Osteocyte (in vitro differentiated cells): ENCODE results near the gene ZSCAN25. TPM values are rescaled to one million over a fixed set of nuclear protein-coding genes. Genes with fewer than 3 reads are reported as not detected.

Experiments used
- DNase-seq: peaks from one replicate; pipeline ENCODE4 v3.0.0; 2021; ENCODE audit warnings: mixed read lengths; ENCODE audit not compliant: unreplicated experiment; ENCODE audit errors: extremely low spot score
- H3K27ac Mint-ChIP-seq: one replicate; pipeline ENCODE4 v1.8.0; 2021; ENCODE audit warnings: mild to moderate bottlenecking, mixed read lengths; ENCODE audit not compliant: unreplicated experiment
- H3K27me3 Mint-ChIP-seq: one replicate; pipeline ENCODE4 v1.8.0; 2021; ENCODE audit warnings: mixed read lengths; ENCODE audit not compliant: unreplicated experiment
- H3K36me3 Mint-ChIP-seq: one replicate; pipeline ENCODE4 v1.8.0; 2021; ENCODE audit warnings: mixed read lengths; ENCODE audit not compliant: unreplicated experiment
- H3K4me1 Mint-ChIP-seq: one replicate; pipeline ENCODE4 v1.8.0; 2021; ENCODE audit warnings: mixed read lengths; ENCODE audit not compliant: unreplicated experiment
- H3K4me3 Mint-ChIP-seq: one replicate; pipeline ENCODE4 v1.8.0; 2021; ENCODE audit warnings: mild to moderate bottlenecking, moderate library complexity, mixed read lengths; ENCODE audit not compliant: unreplicated experiment
- H3K9me3 Mint-ChIP-seq: one replicate; pipeline ENCODE4 v1.8.0; 2021; ENCODE audit warnings: mixed read lengths; ENCODE audit not compliant: unreplicated experiment
- total RNA-seq: library from RNA; stranded (reverse); gene quantifications from 2 replicates; pipeline ENCODE4 v1.2.1, GENCODE V29; 2021
- TF ChIP-seq, protein P1 (sequence below): fragments of 200-600 bp; sonication (generic); IDR thresholded peaks from 2 replicates; pipeline ENCODE4 v1.5.0; 2021; ENCODE audit warnings: antibody characterized with exemption, mild to moderate bottlenecking, moderate library complexity

Gene ZSCAN25
- total RNA-seq, 1 donor from 2014 or later = 20.7 TPM

GRCh38 chr7:99618726-99619125, 2.0 kb downstream of the ZSCAN25 start:
- TF ChIP-seq, protein P1, sequence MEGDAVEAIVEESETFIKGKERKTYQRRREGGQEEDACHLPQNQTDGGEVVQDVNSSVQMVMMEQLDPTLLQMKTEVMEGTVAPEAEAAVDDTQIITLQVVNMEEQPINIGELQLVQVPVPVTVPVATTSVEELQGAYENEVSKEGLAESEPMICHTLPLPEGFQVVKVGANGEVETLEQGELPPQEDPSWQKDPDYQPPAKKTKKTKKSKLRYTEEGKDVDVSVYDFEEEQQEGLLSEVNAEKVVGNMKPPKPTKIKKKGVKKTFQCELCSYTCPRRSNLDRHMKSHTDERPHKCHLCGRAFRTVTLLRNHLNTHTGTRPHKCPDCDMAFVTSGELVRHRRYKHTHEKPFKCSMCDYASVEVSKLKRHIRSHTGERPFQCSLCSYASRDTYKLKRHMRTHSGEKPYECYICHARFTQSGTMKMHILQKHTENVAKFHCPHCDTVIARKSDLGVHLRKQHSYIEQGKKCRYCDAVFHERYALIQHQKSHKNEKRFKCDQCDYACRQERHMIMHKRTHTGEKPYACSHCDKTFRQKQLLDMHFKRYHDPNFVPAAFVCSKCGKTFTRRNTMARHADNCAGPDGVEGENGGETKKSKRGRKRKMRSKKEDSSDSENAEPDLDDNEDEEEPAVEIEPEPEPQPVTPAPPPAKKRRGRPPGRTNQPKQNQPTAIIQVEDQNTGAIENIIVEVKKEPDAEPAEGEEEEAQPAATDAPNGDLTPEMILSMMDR = no peak
- Mint-ChIP-seq H3K27me3 (no peaks in the 10 kb centered on the region), H3K36me3 (peaks cover 34% of the 10 kb centered on the region), H3K4me3 (peak overlapping the region; percentile 92), H3K4me1 (peaks cover 25% of the 10 kb centered on the region), H3K9me3 (no peaks in the 10 kb centered on the region), H3K27ac (no peak overlapping the region)
- no peak for DNase-seq

GRCh38 chr7:99619571-99620130, 2.9 kb downstream of the ZSCAN25 start:
- no peak overlapping the region for H3K27ac Mint-ChIP-seq
- peak; percentile 84 for DNase-seq
- TF ChIP-seq, protein P1 = no peak
- no peaks in the 10 kb centered on the region for H3K27me3 Mint-ChIP-seq
- no peaks in the 10 kb centered on the region for H3K9me3 Mint-ChIP-seq
- no peak overlapping the region for H3K4me3 Mint-ChIP-seq
- peaks cover 25% of the 10 kb centered on the region for H3K4me1 Mint-ChIP-seq
- peaks cover 42% of the 10 kb centered on the region for H3K36me3 Mint-ChIP-seq

DNA sequence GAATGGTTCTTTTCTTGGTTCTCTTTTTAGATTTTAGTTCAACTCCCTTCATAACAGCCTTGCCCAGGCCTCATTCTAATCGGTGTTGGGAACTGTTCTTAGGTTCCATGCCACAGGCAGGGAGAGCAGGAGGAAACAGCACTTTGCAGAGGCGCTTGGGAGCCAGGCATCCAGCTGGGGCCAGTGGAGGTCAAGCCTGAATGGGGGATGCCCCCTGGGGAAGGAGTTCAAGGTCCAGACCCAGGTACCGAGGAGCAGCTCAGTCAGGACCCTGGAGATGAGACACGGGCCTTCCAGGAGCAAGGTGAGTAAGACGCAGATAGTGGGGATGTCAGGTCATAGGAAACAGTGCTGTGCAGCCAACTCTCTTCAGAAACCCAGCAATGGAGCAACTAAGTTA, 4.5 kb downstream of the ZSCAN25 start:
- Mint-ChIP-seq H3K4me1 (peaks cover 24% of the 10 kb centered on the region), H3K4me3 (no peak overlapping the region), H3K27ac (no peak overlapping the region), H3K27me3 (no peaks in the 10 kb centered on the region), H3K9me3 (no peaks in the 10 kb centered on the region), H3K36me3 (peaks cover 57% of the 10 kb centered on the region)
- peak; percentile 73 for DNase-seq
- TF ChIP-seq, protein P1 = no peak

DNA sequence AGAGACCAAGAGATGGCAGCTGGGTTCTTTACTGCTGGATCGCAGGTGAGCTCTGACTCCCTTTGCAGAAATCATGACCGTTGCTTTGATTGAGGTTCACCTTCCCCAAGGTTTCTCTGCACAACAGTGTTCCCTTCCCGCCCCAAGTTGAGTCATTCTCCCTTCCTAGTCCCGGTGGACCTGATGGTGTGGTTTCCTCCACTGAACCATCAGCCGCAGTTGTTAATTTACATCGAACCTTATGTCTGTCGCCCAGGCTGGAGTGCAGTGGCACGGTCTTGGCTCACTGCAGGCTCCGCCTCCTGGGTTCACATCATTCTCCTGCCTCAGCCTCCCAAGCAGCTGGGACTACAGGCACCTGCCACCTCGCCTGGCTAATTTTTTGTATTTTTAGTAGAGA, 5.8 kb downstream of the ZSCAN25 start:
- Mint-ChIP-seq H3K27me3 (no peaks in the 10 kb centered on the region), H3K36me3 (peaks cover 64% of the 10 kb centered on the region), H3K4me1 (peaks cover 15% of the 10 kb centered on the region), H3K9me3 (no peaks in the 10 kb centered on the region), H3K27ac (no peak overlapping the region), H3K4me3 (no peak overlapping the region)
- TF ChIP-seq, protein P1 = no peak
- DNase-seq = peak; percentile 64

- H3K4me3 Mint-ChIP-seq = no peak overlapping the region
- peaks cover 68% of the 10 kb centered on the region for H3K36me3 Mint-ChIP-seq
- TF ChIP-seq, protein P1 = no peak
- no peaks in the 10 kb centered on the region for H3K9me3 Mint-ChIP-seq
- no peak overlapping the region for H3K27ac Mint-ChIP-seq
- DNase-seq = peak; percentile 56
- peaks cover 9% of the 10 kb centered on the region for H3K4me1 Mint-ChIP-seq
- no peaks in the 10 kb centered on the region for H3K27me3 Mint-ChIP-seq
Measured at GRCh38 chr7:99623091-99623693, 6.4 kb downstream of the ZSCAN25 start.
